T-helper 22 cell (primary cell): ENCODE data around the gene ATP8A2.
"Not testable (repeated sequence)": the region's sequence is repeated elsewhere in the genome, so short reads cannot be mapped to it uniquely, and the experiment has no call there.

ENCODE experiments used
- DNase-seq: peaks from one replicate; pipeline ENCODE4 v3.0.0-alpha.2; 2020; ENCODE audit warnings: low read depth

Gene ATP8A2

DNA sequence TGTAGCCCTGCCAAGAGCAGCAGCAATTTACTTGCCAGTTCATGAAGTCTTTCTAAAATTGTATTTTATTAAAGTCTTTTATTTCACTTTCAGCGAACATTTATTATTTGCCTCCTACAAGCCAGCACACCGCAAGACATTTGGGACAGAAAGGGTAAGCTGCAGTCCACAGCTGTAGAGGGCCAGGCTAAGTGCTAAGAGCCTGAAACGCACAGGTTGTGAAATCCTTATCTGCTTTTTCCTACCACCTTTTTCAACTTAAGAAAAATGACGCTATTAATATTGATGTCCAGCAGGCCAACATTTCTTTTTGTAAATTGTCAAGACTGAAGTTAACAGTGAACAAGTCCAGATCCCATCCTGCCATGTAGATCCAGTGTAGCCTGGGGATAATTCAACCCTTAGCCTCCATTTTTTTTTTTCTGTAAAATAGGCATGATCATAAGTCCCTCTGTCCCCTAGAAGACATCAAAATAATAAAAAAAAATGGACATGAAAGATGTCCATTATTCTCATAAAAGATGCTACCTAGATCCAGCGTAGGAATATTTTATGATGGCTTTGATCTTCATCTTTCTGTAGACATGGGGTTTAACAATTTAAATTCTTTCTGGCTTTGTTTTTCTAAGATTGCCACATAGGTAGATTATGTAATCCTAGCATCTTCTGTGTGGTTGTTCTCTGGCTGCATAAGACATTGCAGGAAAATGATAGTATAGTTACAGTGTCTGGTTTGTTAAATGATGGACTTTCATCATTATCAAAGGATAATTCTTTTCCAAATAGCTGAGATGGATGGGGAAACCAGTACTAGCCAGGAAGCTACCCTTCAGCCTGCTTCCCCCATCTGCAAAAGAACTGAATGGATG, 551.7 kb downstream of the ATP8A2 start:
- DNase-seq, result no peak

DNA sequence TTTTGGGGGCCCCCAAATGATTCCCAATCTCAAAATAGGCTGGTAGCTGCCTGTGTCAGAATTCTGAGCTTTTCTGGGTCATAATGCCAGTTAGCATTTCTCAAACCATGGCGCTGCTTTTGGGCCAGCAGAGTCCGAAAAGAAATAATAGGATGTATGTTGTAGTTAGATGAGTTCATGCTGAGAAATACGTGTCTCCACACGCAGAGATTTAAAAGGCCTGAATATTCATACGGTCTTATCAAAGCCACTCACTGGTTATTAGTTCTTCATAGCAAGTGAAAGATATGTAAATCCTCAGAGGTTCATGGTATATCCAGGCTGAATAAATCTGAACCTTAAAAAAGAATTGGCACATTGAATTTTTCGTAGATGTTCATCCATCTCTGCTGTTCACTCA, 555.6 kb downstream of the ATP8A2 start:
- DNase-seq, result no peak

DNA sequence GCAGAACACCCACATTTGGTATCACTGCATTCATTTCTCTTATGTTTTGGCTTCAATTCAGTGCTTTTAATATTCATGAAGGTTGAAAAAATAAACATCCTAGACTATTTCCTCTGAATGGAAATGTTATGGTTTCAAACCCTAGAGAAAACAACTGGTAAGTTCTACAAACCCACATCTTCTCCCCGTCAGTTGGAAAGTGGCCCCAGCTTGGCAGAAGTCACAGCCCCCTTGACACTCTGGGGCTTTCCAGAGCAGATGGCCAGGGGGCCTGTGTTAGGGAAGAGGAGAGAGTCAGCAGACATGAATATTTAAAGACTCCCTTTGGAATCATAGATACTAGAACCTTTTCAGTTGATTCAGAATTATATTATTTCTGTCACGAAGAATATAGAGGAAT, 556.2 kb downstream of the ATP8A2 start:
- no peak for DNase-seq

DNA sequence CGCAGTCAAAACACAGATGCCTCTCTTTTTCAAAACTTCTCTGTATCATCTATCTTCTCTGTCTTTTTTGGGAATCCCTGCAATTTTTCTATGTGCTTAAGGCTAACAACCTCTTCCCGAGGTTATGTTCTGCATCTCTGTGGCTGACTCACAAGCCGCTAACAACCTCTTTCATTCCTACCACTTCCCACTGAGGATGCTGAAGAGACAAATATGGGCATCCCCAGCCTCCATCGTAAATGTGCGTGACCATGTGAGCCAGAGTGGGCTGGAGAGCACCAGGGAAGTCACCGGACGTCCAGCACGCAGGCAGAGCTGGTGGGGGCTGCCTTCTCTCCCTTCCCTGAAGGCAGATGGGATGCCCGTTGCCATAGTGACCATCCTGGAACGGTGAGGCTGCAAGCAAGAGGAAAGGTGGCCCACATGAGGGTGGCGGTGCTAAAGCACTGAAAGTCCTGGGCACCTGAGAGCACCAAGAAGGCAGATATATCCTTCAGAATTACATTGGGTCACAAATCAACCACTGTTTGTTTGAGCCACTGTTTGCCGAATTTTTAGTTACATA, 557.2 kb downstream of the ATP8A2 start:
- DNase-seq, result no peak

DNA sequence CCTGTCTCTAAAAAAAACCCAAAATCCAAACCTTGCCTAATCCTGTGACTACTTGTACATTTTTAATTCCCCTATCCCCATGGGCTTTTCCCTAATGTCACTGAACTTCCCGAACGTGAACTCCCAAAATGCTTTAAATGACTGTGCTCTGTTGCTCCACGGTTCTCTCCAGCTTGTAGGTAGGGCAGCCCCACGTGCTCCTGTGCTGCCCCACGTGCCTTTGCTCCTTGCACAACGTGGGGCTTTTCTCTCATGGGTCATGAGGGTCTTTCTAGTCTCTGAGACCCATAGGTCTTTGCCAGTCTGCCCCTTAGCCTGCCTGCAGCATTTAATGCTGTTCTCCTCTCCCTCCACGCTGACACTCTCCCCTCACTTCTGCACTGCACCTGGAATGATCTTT, 558.0 kb downstream of the ATP8A2 start:
- no peak for DNase-seq

DNA sequence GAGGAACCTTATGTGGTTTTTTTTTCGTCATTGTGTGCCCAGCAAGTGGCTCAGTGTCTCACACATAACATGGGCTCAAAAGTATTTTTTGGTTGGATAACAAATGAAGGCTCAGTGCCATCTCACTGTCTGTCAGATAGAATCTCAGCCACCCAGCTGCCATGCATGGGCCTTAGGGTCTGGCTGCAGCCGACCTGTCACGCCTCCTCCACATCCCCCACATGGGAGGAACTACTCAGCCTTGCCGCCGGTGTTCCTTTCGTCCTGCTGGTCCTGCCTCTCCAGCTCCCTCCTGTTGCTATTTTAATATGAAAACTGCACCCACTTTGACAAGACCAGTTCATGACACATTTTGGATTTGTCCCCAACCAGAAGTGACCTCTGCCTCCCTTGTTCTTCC, 558.9 kb downstream of the ATP8A2 start:
- DNase-seq, result no peak

DNA sequence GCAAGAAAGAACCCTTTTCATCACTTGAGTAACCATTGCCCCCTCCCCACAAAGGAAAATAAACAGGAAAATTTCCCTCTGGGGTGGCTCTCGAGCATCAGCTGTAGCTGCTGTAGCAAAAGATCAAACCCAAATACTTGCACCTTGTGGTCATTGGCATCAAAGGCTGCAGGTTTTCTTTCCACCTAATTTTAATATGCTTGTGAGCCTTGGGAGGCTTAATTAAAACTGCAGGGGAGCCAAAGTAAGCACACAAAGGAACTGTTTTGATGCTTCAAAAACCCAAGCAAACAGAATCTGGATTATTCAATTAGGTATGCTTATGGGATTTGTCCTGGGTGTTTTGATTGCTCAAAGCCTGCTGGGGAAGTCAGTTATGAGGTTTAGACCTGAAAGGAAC, 560.6 kb downstream of the ATP8A2 start:
- DNase-seq, result no peak

DNA sequence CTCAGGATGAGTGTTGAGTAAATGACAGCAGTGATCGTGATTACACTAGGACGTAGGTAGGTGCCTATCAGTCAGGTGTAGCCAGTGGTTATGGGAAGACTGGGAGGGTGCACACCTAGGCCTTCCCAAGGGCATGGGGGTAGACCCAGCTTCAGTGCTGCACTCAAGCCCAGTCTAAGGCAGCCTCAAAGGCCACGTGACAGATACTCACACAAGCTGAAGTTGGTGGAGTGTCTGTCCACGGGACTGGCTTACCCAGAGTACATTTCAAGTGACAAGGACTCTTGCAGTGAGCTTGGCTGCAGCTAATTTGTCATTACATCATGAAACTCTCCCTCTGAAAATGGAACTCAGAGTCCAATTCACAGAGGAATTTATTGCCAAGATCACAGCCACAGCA, 561.7 kb downstream of the ATP8A2 start:
- no peak for DNase-seq

DNA sequence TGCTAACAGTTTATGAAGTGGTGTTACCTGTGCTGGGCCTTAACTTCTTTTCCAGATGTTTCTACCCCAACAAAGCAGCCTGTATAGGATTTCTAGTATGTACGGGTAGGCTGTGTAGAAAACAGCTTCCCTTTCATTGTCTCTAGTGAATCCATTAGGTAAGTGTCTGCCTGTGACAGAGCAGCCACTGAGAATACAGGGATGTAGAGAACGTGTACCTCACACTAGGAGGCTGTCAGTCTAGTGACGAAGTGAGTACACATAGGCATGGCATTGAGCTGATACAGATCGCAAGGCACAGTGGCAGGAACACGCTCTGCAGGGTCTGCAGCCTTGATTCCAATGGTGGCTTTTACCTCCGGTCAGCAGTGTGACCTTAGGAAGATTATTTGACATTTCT, 562.4 kb downstream of the ATP8A2 start:
- DNase-seq, result no peak

DNA sequence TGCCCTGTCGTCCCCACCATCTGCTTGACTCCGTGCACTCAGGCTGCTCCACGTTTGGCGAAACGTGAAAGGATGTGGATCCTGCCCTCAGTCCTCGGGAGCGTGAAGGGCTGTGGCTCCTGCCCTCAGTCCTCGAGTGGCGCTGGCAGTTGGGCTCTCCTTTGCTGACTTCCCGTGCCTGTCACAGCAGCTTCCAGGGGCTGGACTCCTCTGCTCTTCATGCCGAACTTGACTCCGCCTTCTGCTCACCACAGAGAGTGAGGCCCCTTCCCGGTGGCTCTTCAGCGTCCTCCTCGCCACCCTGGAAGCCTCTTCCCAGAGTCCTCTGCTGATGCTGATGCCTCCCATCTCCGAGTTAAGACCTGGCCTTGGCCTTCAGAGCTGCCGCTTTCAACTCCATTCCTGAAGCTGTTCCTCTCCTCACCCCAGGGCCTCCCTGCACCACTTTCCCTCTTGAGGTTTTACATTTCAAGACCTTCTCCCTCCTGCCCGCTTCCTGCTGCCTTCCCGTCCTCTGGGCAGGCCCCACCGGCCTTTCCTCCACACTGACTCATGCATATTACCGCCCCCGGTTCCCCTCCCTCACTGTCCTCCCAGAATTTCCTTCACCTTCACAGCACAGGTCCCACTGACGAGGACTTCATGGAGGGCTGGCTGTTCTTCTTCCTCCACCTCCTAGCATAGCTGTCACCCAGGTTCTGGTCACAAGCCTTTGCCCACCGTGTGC, 568.4 kb downstream of the ATP8A2 start:
- no peak for DNase-seq

DNA sequence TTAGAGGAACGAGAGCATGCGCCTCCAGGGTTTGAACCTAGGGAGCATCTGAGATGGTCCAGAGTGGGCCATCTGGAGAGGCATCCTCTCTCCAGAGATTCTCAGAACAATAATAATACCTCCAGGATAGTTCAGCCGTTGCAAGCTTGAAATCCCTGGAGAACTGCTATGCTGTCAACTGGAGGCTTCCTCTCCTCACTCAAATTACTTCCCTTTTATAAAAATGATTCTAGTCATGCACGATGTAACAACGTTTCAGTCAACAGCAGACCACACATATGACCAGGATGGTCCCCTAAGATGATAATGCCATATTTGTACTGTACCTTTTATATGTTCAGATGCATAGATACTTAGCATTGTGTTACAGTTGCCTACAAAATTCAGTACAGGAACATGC, 571.3 kb downstream of the ATP8A2 start:
- DNase-seq, result no peak

DNA sequence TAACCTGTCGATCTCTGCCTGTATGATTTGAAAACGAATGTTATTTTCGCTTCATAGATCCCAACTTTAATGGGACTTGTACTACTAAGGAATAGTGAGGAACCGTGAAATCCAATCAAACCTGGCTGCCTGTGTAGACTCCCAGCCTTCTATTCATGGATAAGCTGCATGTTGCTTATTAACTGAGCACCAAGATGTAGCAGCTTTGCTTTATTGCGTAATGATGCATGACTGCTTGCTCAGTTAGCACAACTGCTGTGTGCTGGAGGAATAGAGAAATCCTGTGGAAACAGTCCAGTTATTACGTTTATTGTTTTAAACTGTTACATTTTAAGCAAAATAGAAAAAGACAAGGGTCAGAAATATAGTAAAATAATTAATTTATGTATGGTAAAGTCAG, 571.9 kb downstream of the ATP8A2 start:
- DNase-seq, result no peak

DNA sequence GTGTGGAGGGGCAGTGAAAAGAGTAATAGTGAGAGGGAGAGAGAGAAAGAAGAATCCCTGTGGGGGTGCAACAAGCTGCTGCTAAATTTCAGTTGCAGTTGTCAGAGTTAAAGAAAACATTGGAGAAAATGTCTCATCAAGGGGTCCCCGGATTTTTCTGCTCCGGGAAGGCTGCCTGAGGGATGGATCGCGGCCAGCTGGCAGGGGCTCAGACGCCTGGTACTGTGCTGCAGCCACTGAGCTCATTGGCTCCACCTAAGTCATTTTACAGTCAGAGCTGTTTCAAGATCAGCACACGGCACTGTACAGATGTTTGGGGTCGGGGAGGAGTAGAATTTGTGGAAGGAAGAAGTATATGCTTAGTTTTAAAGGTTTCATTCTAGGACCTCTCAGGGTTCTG, 573.8 kb downstream of the ATP8A2 start:
- no peak for DNase-seq

DNA sequence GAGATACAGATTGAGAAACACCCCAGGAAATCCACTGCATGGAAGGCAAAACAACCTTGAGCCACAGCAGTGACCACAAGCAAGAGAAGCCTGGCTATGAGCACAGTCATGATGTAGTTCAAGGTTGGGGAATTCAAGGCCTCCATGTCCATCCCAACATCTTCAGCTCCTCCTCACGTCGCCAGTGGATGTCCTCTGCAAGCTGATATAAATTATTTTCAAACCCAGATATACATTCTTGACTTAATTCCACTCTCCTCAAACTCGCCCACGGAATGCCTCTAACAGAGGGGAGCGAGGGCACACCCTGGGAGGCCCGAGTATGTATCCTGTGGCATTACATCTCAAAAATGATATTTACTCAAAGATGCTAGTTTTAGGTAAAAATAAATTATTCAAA, 574.5 kb downstream of the ATP8A2 start:
- no peak for DNase-seq

DNA sequence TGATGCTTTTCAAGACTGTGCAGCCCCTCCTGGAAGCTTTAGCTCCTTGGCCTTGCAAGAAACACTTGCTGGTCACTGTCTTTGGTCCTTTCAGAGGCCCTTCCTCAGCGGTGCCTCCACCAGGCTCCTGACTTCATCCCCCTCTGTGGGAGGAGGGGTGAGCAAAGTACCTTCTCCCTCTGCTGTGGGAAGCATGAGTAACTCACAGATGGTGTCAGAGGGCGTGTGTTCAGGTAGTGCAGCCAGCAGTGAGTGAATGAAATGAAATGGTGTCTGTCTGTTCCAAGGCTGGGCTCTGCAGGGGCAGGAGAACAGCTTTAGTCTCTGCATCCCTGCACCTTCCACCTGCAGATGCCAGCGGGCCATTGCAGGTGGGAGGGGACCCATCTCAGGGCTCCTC, 577.1 kb downstream of the ATP8A2 start:
- no peak for DNase-seq

DNA sequence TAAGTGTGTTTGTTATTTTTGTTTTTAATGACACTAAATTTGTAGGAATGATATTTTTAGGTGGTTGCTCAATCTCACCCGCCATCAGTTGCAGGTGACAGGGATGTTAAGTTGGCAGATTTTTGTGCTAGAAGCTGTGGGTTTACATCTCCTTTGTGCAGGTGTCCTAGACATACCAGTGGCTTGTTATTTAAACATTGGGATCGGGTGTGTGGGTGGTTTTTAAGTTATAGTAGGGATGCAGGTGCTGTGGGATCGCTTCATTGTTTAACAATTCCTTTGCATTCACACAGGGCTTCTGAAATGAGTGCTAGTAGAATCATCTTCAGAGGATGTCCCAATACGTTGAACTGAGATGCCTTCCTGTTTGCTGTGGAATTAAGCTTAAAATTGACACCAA, 580.1 kb downstream of the ATP8A2 start:
- no peak for DNase-seq

DNA sequence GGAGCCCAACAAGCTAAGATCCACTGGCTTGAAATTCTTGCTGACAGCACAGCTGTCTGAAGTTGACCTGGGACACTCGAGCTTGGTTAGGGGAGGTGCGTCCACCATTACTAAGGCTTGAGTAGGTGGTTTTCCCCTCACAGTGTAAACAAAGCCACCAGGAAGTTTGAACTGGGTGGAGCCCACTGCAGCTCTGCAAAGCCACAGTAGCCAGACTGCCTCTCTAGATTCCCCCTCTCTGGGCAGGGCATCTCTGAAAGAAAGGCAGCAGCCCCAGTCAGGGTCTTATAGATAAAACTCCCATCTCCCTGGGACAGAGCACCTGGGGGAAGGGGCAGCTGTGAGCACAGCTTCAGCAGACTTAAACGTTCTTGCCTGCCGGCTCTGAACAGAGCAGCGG, 582.3 kb downstream of the ATP8A2 start:
- not testable (repeated sequence) for DNase-seq

DNA sequence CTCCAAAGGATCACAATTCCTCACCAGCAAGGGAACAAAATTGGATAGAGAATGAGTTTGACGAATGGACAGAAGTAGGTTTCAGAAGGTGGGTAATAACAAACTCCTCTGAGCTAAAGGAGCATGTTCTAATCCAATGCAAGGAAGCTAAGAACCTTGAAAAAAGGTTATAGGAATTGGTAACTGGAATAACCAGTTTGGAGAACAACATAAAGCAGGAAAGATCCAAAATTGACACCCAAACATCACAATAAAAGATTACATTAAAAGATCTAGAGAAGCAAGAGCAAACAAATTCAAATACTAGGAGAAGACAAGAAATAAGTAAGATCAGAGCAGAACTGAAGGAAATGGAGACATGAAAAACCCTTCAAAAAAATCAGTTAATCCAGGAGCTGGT, 583.2 kb downstream of the ATP8A2 start:
- DNase-seq, result not testable (repeated sequence)

DNA sequence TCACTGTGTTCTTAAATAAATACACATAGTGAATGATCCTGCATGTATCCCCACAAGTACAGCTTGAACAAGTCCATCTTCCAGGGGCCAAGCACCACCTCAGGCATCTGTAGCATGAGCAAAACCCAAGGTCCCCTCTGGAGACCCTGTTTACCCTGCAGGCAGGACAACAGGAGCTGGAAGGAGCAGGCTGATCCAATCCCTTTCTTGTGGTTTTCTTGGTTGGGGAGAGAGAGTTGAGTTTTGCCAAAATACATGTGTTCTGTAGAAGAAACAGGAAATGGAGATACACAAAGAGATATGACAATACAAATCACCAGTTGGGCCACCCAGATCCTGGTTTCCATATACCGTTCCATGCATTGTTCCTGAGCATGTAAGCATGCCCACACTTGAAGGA, 587.2 kb downstream of the ATP8A2 start:
- no peak for DNase-seq

DNA sequence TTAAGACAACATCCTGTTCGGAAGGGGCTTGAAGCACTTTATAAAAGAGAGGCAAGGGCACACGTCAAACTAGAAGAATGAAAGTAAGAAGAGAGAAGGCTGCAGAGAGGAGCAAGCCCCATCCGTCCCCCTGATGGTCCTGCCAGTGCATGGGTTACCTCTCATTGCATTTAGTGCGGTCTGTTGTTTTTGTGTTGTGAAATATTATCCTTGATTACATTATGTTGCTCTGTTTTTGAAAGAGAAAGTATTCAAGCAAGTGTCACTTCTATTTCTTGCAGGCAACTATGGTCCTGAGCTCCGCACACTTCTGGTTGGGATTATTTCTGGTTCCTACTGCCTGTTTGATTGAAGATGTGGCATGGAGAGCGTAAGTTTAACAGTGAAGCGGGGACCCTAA, 589.5 kb downstream of the ATP8A2 start:
- no peak for DNase-seq

DNA sequence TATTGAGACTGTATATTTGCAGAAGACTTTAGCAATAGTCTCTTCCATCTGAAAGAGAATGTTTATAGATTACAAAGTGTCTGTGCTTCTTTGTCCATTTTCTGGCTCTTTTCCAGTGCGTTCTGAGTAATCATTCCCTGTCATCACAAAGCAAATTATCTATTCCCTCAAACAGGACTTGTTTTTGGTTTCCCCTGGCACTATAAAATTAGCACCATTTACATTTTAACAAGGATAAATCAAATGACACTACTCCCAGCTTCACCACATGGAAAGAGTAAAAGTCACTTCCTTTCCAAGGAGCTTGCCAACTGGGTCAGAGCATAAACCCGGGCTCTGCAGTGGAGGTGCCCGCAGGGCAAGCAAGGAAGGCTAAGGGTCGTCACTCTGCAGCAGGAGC, 591.9 kb downstream of the ATP8A2 start:
- DNase-seq, result no peak

DNA sequence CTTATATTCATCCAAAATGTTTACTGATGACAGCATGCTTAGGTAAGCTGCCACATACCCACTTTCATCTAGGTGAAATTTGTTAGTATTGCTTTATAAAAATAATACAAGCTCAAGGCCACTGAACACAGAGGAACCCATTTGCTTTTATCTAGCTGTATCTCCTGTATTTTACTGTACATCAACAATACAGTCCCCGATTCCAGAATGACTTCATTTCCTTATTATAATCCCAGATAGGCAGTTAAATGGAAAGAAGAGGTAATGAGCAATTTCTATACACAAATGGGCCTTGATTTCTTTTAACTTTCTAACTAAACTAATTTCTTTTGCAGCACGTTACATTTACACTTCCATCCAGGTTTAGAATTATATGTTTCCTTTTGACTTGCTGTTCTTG, 593.8 kb downstream of the ATP8A2 start:
- DNase-seq, result no peak

DNA sequence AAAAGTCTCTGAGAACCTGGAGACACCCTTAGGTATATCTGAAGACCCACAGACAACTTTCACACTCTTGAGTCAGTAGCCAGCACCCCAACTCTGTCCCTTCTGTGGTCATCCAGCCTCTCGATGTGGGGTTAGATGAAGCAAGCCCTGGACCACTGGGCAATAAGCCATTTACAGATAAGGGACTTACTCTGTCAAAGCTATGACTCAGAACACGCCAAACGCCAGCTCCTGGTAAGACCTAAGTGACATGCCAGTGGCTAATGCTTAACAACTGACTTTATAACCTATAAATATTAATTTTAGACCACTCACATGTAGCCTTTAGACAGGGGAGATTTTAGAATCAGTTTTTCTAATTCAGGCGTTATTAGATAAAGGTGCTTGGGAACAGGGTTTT, 594.3 kb downstream of the ATP8A2 start:
- no peak for DNase-seq
